H1 (cell line): ENCODE data around the gene NOBOX.

ENCODE experiments used
- CREB1 ChIP-seq: IDR thresholded peaks from 2 replicates; pipeline ENCODE4 v1.6.1; 2012; ENCODE audit warnings: inconsistent platforms
- CTCF ChIP-seq, 3 experiments: IDR thresholded peaks; 1 replicate in 2 of 3; 2 replicates in 1 of 3; pipeline versions ENCODE4 v1.5.1 to v1.6.1; 2011; ENCODE audit warnings: low read length in 3 of 3, mild to moderate bottlenecking in 3 of 3, inconsistent platforms in 2 of 3, low read depth in 1 of 3, moderate library complexity in 1 of 3; ENCODE audit not compliant: insufficient read depth in 1 of 3; ENCODE audit errors: control extremely low read depth in 1 of 3
- EP300 ChIP-seq, 2 experiments: IDR thresholded peaks; 1 replicate in 1 of 2; 2 replicates in 1 of 2; pipeline ENCODE4 v1.6.1; 2011 to 2012; ENCODE audit warnings: low read depth in 2 of 2, low read length in 2 of 2, mild to moderate bottlenecking in 2 of 2, borderline replicate concordance in 1 of 2, inconsistent platforms in 1 of 2, moderate library complexity in 1 of 2
- EZH2 ChIP-seq: fragments of 200-600 bp; sonication (generic); IDR thresholded peaks from 2 replicates; pipeline ENCODE4 v1.7.1; 2012; ENCODE audit warnings: low read depth, mild to moderate bottlenecking, moderate library complexity, low read length, inconsistent platforms; ENCODE audit not compliant: severe bottlenecking
- JUN ChIP-seq: IDR thresholded peaks from 2 replicates; pipeline ENCODE4 v1.6.1; 2011; ENCODE audit warnings: low read depth, mild to moderate bottlenecking, improper control_type of control experiment, low read length
- MAX ChIP-seq: IDR thresholded peaks from 2 replicates; pipeline ENCODE4 v1.6.1; 2012; ENCODE audit warnings: inconsistent platforms
- NANOG ChIP-seq: IDR thresholded peaks from 2 replicates; pipeline ENCODE4 v1.6.1; 2011; ENCODE audit warnings: low read length, low read depth, mild to moderate bottlenecking, inconsistent platforms; ENCODE audit not compliant: insufficient read depth, poor library complexity, severe bottlenecking
- POLR2A ChIP-seq, 2 experiments: IDR thresholded peaks; 1 replicate in 1 of 2; 2 replicates in 1 of 2; pipeline ENCODE4 v1.6.1; 2011; ENCODE audit warnings: low read depth in 2 of 2, low read length in 2 of 2, mild to moderate bottlenecking in 2 of 2; ENCODE audit errors: control extremely low read depth in 1 of 2
- POLR2AphosphoS5 ChIP-seq: IDR thresholded peaks from 2 replicates; pipeline ENCODE4 v1.6.1; 2011; ENCODE audit warnings: low read depth, low read length
- RFX5 ChIP-seq: IDR thresholded peaks from 2 replicates; pipeline ENCODE4 v1.6.1; 2011; ENCODE audit warnings: low read depth, low read length, improper control_type of control experiment, borderline replicate concordance
- SIN3A ChIP-seq, 2 experiments: IDR thresholded peaks in 1 of 2; conservative IDR thresholded peaks in 1 of 2; 2 replicates each; pipeline ENCODE4 v1.6.1; 2011 to 2012; ENCODE audit warnings: low read length in 2 of 2, improper control_type of control experiment in 1 of 2, low read depth in 1 of 2, mild to moderate bottlenecking in 1 of 2
- TAF1 ChIP-seq: IDR thresholded peaks from 2 replicates; pipeline ENCODE4 v1.6.1; 2011; ENCODE audit warnings: mild to moderate bottlenecking, low read depth, low read length
- TEAD4 ChIP-seq: IDR thresholded peaks from 2 replicates; pipeline ENCODE4 v1.6.1; 2012; ENCODE audit warnings: low read depth, low read length, inconsistent platforms, mixed read lengths

- no peak for TF ChIP-seq CTCF (IDR thresholded peaks at IDR 0.05; ENCODE audit: control extremely low read depth in 1 of 3, insufficient read depth in 1 of 3, low read depth in 1 of 3, low read length in 3 of 3)
- no peak for TF ChIP-seq TEAD4
- TF ChIP-seq EP300 (IDR thresholded peaks at IDR 0.05; ENCODE audit: borderline replicate concordance in 1 of 2, low read depth in 2 of 2, low read length in 2 of 2), result no peak
- no peak for TF ChIP-seq MAX
- no peak for TF ChIP-seq POLR2A (IDR thresholded peaks at IDR 0.05; ENCODE audit: control extremely low read depth in 1 of 2, low read depth in 2 of 2, low read length in 2 of 2)
- no peak for TF ChIP-seq CREB1
- TF ChIP-seq POLR2AphosphoS5, result no peak
- no peak for TF ChIP-seq NANOG
- no peak for TF ChIP-seq JUN
- TF ChIP-seq EZH2, result no peak
- TF ChIP-seq RFX5, result no peak
- no peak for TF ChIP-seq SIN3A (conservative IDR thresholded peaks at IDR 0.05 in 1 of 2, IDR thresholded peaks at IDR 0.05 in 1 of 2; ENCODE audit: low read depth in 1 of 2, low read length in 2 of 2)
- no peak for TF ChIP-seq TAF1
These were observed 33.0 kb upstream of the NOBOX start for GRCh38 chr7:144436500-144436899.
